Body of pancreas (tissue), 4 donors: Measurements from ENCODE around the gene CILP. TPM values are rescaled to one million over a fixed set of nuclear protein-coding genes. Genes with fewer than 3 reads are reported as not detected.

Experiments used
- ATAC-seq: fragments of 150-250 bp; one replicate; pipeline ENCODE4 v1.9.1; 2016
- DNase-seq, 4 donors: peaks; one replicate each; pipeline ENCODE4 v3.0.0-alpha.2; 2019
- H3K27ac ChIP-seq, 4 donors: fragments of 200-600 bp; sonication (generic); 1 replicate in 3 of 4; 2 replicates in 1 of 4; pipeline versions ENCODE4 v1.5.1 to v1.6.1; 2016 to 2019; ENCODE audit warnings: mild to moderate bottlenecking in 1 of 4, mixed read lengths in 1 of 4, moderate library complexity in 1 of 4
- H3K27me3 ChIP-seq, 2 donors: fragments of 200-600 bp; sonication (generic); one replicate each; pipeline ENCODE4 v1.6.0; 2016; ENCODE audit warnings: mild to moderate bottlenecking in 1 of 2
- H3K36me3 ChIP-seq, 2 donors: fragments of 200-600 bp; sonication (generic); replicated peaks in 1 of 2; 2 replicates each; pipeline ENCODE4 v1.5.1; 2016; ENCODE audit warnings: low read depth in 2 of 2; ENCODE audit not compliant: insufficient read depth in 1 of 2
- H3K4me1 ChIP-seq: fragments of 200-600 bp; sonication (generic); one replicate; pipeline ENCODE4 v1.6.0; 2016
- H3K4me3 ChIP-seq, 2 donors: fragments of 200-600 bp; sonication (generic); 1 replicate in 1 of 2; 2 replicates in 1 of 2; pipeline ENCODE4 v1.5.1; 2016 to 2019
- H3K9me3 ChIP-seq, 3 donors: fragments of 200-600 bp; sonication (generic); 1 replicate in 2 of 3; 2 replicates in 1 of 3; pipeline ENCODE4 v1.5.1; 2016
- CTCF ChIP-seq, 7 experiments: fragments of 450-650 bp in 4 of 7; fragments of 200-600 bp in 3 of 7; sonication (generic) in 3 of 7; IDR thresholded peaks; one replicate each; pipeline ENCODE4 v1.5.1; 2016 to 2019; ENCODE audit warnings: antibody characterized with exemption in 7 of 7
- POLR2A ChIP-seq, 3 donors: fragments of 450-650 bp; IDR thresholded peaks; one replicate each; pipeline ENCODE4 v1.6.1; 2016; ENCODE audit warnings: antibody characterized with exemption in 3 of 3, mild to moderate bottlenecking in 2 of 3
- WGBS, 2 donors: methylation state at CpG; one replicate each; pipeline ENCODE4 v1.1.5; 2017; 5-methylcytosine and 5-hydroxymethylcytosine counted together
- intact Hi-C: fragments of 100-400 bp; cut with DNase I; formaldehyde crosslinking; loops from one replicate; pipeline ENCODE4 v1.15.1; 2023
- total RNA-seq, 2 donors: library from RNA; depleted of rRNA; stranded (reverse); fragments of >200 nt; gene quantifications; one replicate each; pipeline ENCODE4 v1.1.0, GENCODE V29; 2016

Gene CILP
- total RNA-seq, 2 donors from 2014 or later, result 4.4 to 18.8 TPM

- Histone ChIP-seq H3K4me3 (no peak overlapping the region), H3K36me3 (no peaks in the 10 kb centered on the region), H3K27ac (no peak overlapping the region), H3K27me3 (no peaks in the 10 kb centered on the region), H3K4me1 (no peaks in the 10 kb centered on the region), H3K9me3 (no peaks in the 10 kb centered on the region)
- ATAC-seq (no peak), DNase-seq (no peak)
- TF ChIP-seq POLR2A (IDR thresholded peaks at IDR 0.05) (no peak), CTCF (IDR thresholded peaks at IDR 0.05) (no peak)
- intact Hi-C loops, result no loop called here
- 60 to 89% methylated on average over 2 of the region's 2 CpGs for WGBS, 2 donors
These were observed 38.4 kb upstream of the CILP start for GRCh38 chr15:65249641-65250040.

GRCh38 chr15:65248511-65249255, 37.4 kb upstream of the CILP start:
- 82 to 91% methylated on average over 8 to 9 of the region's 9 CpGs for WGBS, 2 donors
- DNase-seq (no peak), ATAC-seq (no peak)
- intact Hi-C loops, result no loop called here
- Histone ChIP-seq H3K27me3 (no peaks in the 10 kb centered on the region), H3K27ac (no peak overlapping the region), H3K4me1 (no peaks in the 10 kb centered on the region), H3K36me3 (no peaks in the 10 kb centered on the region), H3K4me3 (no peak overlapping the region), H3K9me3 (no peaks in the 10 kb centered on the region)
- TF ChIP-seq CTCF (IDR thresholded peaks at IDR 0.05), result no peak
- TF ChIP-seq POLR2A (IDR thresholded peaks at IDR 0.05), result no peak

- intact Hi-C loops, result no loop called here
- Histone ChIP-seq H3K27ac (no peak overlapping the region), H3K27me3 (no peaks in the 10 kb centered on the region), H3K9me3 (no peaks in the 10 kb centered on the region), H3K4me1 (no peaks in the 10 kb centered on the region), H3K4me3 (no peak overlapping the region), H3K36me3 (no peaks in the 10 kb centered on the region)
- DNase-seq, result no peak
- ATAC-seq, result no peak
- TF ChIP-seq CTCF (IDR thresholded peaks at IDR 0.05) (no peak), POLR2A (IDR thresholded peaks at IDR 0.05) (no peak)
- 93 to 97% methylated on average over 6 of the region's 6 CpGs for WGBS, 2 donors
These were observed 35.7 kb upstream of the CILP start for GRCh38 chr15:65246939-65247338.

GRCh38 chr15:65246026-65246714, 34.9 kb upstream of the CILP start:
- TF ChIP-seq POLR2A (IDR thresholded peaks at IDR 0.05) (no peak), CTCF (IDR thresholded peaks at IDR 0.05) (no peak)
- DNase-seq, result no peak
- WGBS, 2 donors, result 94 to 97% methylated on average over 3 to 8 of the region's 8 CpGs
- intact Hi-C loops, result no loop called here
- ATAC-seq, result no peak
- Histone ChIP-seq H3K36me3 (no peaks in the 10 kb centered on the region), H3K4me3 (no peak overlapping the region), H3K4me1 (no peaks in the 10 kb centered on the region), H3K9me3 (no peaks in the 10 kb centered on the region), H3K27me3 (no peaks in the 10 kb centered on the region), H3K27ac (no peak overlapping the region)
